ENCODE data around the gene TAF6. TPM values are rescaled to one million over a fixed set of nuclear protein-coding genes. Genes with fewer than 3 reads are reported as not detected.

The TAF6 gene
- total and polyA plus RNA-seq, 7 donors, result 26.8 to 58.4 (median 33.5) TPM

DNA sequence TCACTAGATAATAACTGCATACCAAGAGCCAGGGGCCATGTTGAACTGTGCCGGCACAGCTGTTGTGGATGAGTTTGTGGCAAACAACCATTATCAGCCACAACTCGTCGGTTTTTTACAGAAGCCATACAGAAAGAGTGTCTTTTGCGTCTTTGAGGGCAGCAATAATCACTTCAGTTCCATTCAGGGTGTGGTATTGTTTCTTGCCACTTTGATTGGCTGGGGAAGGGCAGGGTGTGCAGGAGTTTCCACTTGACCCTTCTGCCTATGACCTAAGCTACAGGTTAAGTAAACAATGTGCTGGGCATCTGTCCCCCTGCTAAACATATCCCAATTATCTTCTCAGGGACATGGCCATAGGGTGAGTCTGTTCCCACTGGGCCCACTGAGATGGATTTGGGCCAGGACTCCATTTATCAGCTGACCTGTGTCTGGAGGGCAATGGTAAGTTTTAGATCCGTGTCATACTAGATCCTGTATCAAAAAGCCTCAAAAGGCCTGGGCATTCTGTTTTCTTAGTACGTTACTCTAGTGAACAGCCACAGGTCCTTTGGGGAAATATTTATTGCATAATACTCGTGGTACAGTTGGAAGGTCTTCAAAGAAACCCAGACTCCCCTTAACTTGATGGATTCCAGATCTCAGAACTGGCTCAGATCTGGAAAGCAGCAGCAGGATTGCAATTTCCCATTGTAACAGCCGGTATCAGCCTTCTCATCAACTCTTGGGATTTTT lies 53.5 kb downstream of the TAF6 start:
- WGBS, 3 donors, result 63 to 70% (median 64%) methylated on average over 8 of the region's 8 CpGs
- Histone ChIP-seq H3K9me3 (peaks cover 4% of the 10 kb centered on the region), H3K4me1 (no peaks in the 10 kb centered on the region), H3K27ac (no peak overlapping the region), H3K36me3 (ENCODE audit: insufficient read depth in 1 of 2, low read depth in 1 of 2) (peaks cover 13 to 89% of the 10 kb centered on the region in 2 donors), H3K4me3 (no peak overlapping the region), H3K27me3 (ENCODE audit: insufficient read depth in 3 of 3, low read length in 2 of 3) (no peaks in the 10 kb centered on the region)
- intact Hi-C loops (cut with DNase I), result no loop called here
- TF ChIP-seq, protein P1, sequence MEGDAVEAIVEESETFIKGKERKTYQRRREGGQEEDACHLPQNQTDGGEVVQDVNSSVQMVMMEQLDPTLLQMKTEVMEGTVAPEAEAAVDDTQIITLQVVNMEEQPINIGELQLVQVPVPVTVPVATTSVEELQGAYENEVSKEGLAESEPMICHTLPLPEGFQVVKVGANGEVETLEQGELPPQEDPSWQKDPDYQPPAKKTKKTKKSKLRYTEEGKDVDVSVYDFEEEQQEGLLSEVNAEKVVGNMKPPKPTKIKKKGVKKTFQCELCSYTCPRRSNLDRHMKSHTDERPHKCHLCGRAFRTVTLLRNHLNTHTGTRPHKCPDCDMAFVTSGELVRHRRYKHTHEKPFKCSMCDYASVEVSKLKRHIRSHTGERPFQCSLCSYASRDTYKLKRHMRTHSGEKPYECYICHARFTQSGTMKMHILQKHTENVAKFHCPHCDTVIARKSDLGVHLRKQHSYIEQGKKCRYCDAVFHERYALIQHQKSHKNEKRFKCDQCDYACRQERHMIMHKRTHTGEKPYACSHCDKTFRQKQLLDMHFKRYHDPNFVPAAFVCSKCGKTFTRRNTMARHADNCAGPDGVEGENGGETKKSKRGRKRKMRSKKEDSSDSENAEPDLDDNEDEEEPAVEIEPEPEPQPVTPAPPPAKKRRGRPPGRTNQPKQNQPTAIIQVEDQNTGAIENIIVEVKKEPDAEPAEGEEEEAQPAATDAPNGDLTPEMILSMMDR (IDR thresholded peaks at IDR 0.05), result no peak
- peak in 3 of 4 donors; percentile 17 to 45 (median 19) for ATAC-seq
- DNase-seq, result no peak

DNA sequence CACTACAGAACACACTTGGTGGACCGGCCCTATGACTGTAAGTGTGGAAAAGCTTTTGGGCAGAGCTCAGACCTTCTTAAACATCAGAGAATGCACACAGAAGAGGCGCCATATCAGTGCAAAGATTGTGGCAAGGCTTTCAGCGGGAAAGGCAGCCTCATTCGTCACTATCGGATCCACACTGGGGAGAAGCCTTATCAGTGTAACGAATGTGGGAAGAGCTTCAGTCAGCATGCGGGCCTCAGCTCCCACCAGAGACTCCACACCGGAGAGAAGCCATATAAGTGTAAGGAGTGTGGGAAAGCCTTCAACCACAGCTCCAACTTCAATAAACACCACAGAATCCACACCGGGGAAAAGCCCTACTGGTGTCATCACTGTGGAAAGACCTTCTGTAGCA lies 55.0 kb downstream of the TAF6 start:
- H3K36me3 ChIP-seq (ENCODE audit: insufficient read depth in 1 of 2, low read depth in 1 of 2), result peaks cover 6 to 89% of the 10 kb centered on the region in 2 donors
- intact Hi-C loops (cut with DNase I), result no loop called here

DNA sequence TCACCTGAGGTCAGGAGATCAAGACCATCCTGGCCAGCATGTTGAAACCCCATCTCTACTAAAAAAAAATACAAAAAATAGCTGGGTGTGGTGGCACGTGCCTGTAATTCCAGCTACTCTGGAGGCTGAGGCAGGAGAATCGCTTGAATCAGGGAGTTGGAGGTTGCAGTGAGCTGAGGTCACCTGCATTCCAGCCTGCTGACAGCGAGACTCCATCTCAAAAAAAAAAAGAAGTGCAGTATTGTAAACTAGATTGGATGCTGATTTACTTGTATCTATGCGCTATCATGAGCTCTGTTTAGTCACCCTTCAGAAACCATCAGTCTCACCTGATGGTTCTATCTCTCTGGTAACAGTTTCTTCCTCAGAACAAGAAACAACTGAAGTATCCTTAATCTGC lies 55.8 kb downstream of the TAF6 start:
- 90 to 98% (median 95%) methylated on average over 4 of the region's 4 CpGs for WGBS, 3 donors
- no peak for ATAC-seq
- intact Hi-C loops (cut with DNase I), result no loop called here

More for the DNA sequence above, 55.0 kb downstream of the TAF6 start:
- Histone ChIP-seq H3K4me3 (no peak overlapping the region), H3K9me3 (no peaks in the 10 kb centered on the region), H3K27ac (no peak overlapping the region), H3K4me1 (no peaks in the 10 kb centered on the region), H3K27me3 (ENCODE audit: insufficient read depth in 3 of 3, low read length in 2 of 3) (no peaks in the 10 kb centered on the region)
- DNase-seq, result no peak
- ATAC-seq, result no peak
- 94 to 97% (median 94%) methylated on average over 9 of the region's 9 CpGs for WGBS, 3 donors
- TF ChIP-seq, protein P1 (IDR thresholded peaks at IDR 0.05), result no peak

DNA sequence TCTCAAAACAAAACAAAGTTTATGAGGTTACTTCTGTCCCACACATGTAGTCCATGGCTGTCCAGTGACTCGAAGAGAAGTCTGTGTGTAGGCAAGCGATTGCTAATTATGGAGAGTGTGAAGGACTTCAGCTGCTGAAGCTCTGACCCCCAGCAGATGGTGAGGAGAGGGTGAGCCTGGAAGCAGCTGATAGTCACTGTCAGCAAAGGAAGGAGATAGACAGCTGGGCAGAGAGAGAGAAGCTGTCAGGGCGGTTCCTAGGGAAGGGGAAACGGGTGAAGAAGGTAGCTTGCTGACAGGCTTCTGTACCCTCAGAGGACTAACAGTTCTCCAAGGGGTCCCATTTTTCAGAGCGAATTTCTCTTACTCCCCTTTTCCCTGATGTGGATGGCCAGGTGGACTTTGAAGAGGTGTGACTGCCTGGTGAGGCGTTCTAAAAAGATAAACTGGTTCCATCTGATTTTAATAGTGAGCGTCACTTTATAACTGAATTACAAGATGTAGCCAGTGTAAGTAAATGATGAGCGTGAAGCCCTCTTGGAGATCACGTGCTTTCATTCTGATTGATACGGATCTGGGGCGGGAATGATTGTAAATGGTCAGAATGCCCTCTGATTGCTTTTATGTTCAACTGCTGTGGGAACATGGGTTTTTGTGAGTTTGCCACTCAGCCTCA lies 57.5 kb downstream of the TAF6 start:
- DNase-seq, result no peak
- intact Hi-C loops (cut with DNase I), result no loop called here
- no peak overlapping the region for H3K27ac ChIP-seq
- ATAC-seq, result no peak
- 86 to 94% (median 91%) methylated on average over 11 of the region's 11 CpGs for WGBS, 3 donors
- H3K27me3 ChIP-seq (ENCODE audit: insufficient read depth in 3 of 3, low read length in 2 of 3), result no peaks in the 10 kb centered on the region
- peaks cover 6 to 96% of the 10 kb centered on the region in 2 donors for H3K36me3 ChIP-seq (ENCODE audit: insufficient read depth in 1 of 2, low read depth in 1 of 2)
- H3K4me1 ChIP-seq, result no peaks in the 10 kb centered on the region
- TF ChIP-seq, protein P1 (IDR thresholded peaks at IDR 0.05), result no peak
- no peaks in the 10 kb centered on the region for H3K9me3 ChIP-seq
- no peak overlapping the region for H3K4me3 ChIP-seq

More for the DNA sequence above, 55.8 kb downstream of the TAF6 start:
- no peak for DNase-seq
- Histone ChIP-seq H3K9me3 (no peaks in the 10 kb centered on the region), H3K4me1 (no peaks in the 10 kb centered on the region), H3K36me3 (ENCODE audit: insufficient read depth in 1 of 2, low read depth in 1 of 2) (peaks cover 6 to 90% of the 10 kb centered on the region in 2 donors), H3K27me3 (ENCODE audit: insufficient read depth in 3 of 3, low read length in 2 of 3) (no peaks in the 10 kb centered on the region), H3K4me3 (no peak overlapping the region), H3K27ac (no peak overlapping the region)
- TF ChIP-seq, protein P1 (IDR thresholded peaks at IDR 0.05), result no peak
